ENCODE measurements around the gene FEM1C.

The FEM1C gene

DNA sequence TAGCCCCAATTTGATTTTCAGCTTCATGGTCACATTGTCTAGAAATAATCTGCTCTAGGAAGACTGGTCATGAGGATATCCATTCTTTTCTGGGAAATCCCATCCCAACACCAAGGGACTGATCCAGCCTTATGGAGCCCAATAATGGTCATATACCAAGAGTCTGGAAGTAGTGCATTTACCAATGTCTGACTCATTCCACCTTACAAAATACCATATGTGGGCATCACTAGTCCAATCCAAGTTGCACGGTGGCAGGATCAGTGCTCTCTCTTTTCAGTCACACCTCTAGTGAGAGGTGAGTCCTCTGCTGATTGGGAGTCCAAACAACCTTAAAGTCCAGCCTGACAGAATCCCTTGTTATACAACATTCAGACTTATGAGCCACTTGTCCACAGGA lies 73.7 kb downstream of the FEM1C start:
- Histone ChIP-seq H3K27me3 (ENCODE audit: control insufficient read depth in 2 of 2, insufficient read depth in 2 of 2, low read length in 2 of 2) (peaks cover 0 to 3% of the 10 kb centered on the region in 2 donors), H3K9me3 (ENCODE audit: control insufficient read depth in 2 of 2, low read length in 2 of 2) (no peaks in the 10 kb centered on the region), H3K4me1 (ENCODE audit: control insufficient read depth in 2 of 2, insufficient read depth in 2 of 2, low read length in 2 of 2) (no peaks in the 10 kb centered on the region), H3K9ac (ENCODE audit: low read depth in 1 of 2, low read length in 2 of 2) (no peak overlapping the region), H3K36me3 (ENCODE audit: control insufficient read depth in 2 of 2, insufficient read depth in 2 of 2, low read length in 2 of 2) (no peaks in the 10 kb centered on the region), H3K4me3 (ENCODE audit: low read length in 2 of 2) (no peak overlapping the region), H3K27ac (ENCODE audit: low read depth in 2 of 2, low read length in 2 of 2) (no peak overlapping the region)

Data from mucosa of rectum (tissue), 2 donors.